H1 (cell line): ENCODE results near the gene ZNF860. TPM values are rescaled to one million over a fixed set of nuclear protein-coding genes. Genes with fewer than 3 reads are reported as not detected.

Source experiments
- CTCF ChIA-PET: fragments of 300-600 bp; sonication (Branson Sonifier 250); formaldehyde crosslinking; loops from one replicate; lab custom pipeline; 2021; ENCODE audit not compliant: partially characterized antibody; lab: Charles Lee
- POLR2A ChIA-PET: fragments of 300-600 bp; sonication (Branson Sonifier 250); formaldehyde crosslinking; loops from one replicate; lab custom pipeline; 2021; ENCODE audit warnings: inconsistent platforms; ENCODE audit not compliant: partially characterized antibody; lab: Charles Lee
- DNase-seq, 2 experiments: peaks; one replicate each; pipeline versions ENCODE4 v3.0.0 to v3.0.0-alpha.2; 2010 to 2022; ENCODE audit warnings: low spot score in 2 of 2, low read depth in 1 of 2, mixed read lengths in 1 of 2
- FAIRE-seq: peaks from 2 replicates; lab custom pipeline; 2011; peaks lifted over from hg19 to GRCh38; lab: Jason Lieb, UNC
- H2AFZ ChIP-seq: 2 replicates; pipeline ENCODE4 v1.8.1; 2012; ENCODE audit warnings: low read length, inconsistent platforms
- H2AK5ac ChIP-seq: 2 replicates; pipeline ENCODE4 v1.6.1; 2013; ENCODE audit warnings: low read depth, low read length
- H2BK120ac ChIP-seq: replicated peaks from 2 replicates; pipeline ENCODE3; 2013; ENCODE audit warnings: low read depth, low read length, inconsistent platforms
- H2BK12ac ChIP-seq: 2 replicates; pipeline ENCODE4 v1.6.1; 2013; ENCODE audit warnings: low read depth, low read length
- H2BK15ac ChIP-seq: 2 replicates; pipeline ENCODE4 v1.6.1; 2013; ENCODE audit warnings: low read length
- H2BK20ac ChIP-seq: 2 replicates; pipeline ENCODE4 v1.6.1; 2013; ENCODE audit warnings: low read length
- H2BK5ac ChIP-seq: 2 replicates; pipeline ENCODE4 v1.6.1; 2013; ENCODE audit warnings: low read depth, low read length
- H3K14ac ChIP-seq: 2 replicates; pipeline ENCODE4 v1.6.1; 2013; ENCODE audit warnings: inconsistent platforms; ENCODE audit not compliant: insufficient read length
- H3K18ac ChIP-seq: 2 replicates; pipeline ENCODE4 v1.6.1; 2013; ENCODE audit warnings: low read length; ENCODE audit errors: extremely low read depth
- H3K23ac ChIP-seq: 2 replicates; pipeline ENCODE4 v1.6.1; 2013; ENCODE audit warnings: inconsistent platforms; ENCODE audit not compliant: insufficient read length
- H3K23me2 ChIP-seq: 2 replicates; pipeline ENCODE4 v1.6.1; 2013; ENCODE audit warnings: low read depth, low read length
- H3K27ac ChIP-seq: 2 replicates; pipeline ENCODE4 v1.6.1; 2011; ENCODE audit warnings: low read depth, low read length, inconsistent platforms
- H3K27me3 ChIP-seq, 4 experiments: replicated peaks in 1 of 4; 1 replicate in 1 of 4; 2 replicates in 3 of 4; pipeline versions ENCODE4 v1.6.1 to v1.8.1; 2011 to 2013; ENCODE audit warnings: low read length in 3 of 4, mild to moderate bottlenecking in 3 of 4, inconsistent platforms in 2 of 4, mixed read lengths in 2 of 4, moderate library complexity in 1 of 4; ENCODE audit not compliant: control insufficient read depth in 3 of 4, insufficient read depth in 3 of 4; ENCODE audit errors: extremely low read depth in 1 of 4
- H3K36me3 ChIP-seq, 4 experiments: 2 replicates each; pipeline versions ENCODE4 v1.6.1 to v1.8.1; 2011 to 2013; ENCODE audit warnings: mild to moderate bottlenecking in 4 of 4, low read length in 3 of 4, moderate library complexity in 2 of 4, control low read depth in 1 of 4, inconsistent platforms in 1 of 4; ENCODE audit not compliant: insufficient read depth in 4 of 4, control insufficient read depth in 2 of 4
- H3K4ac ChIP-seq: replicated peaks from 2 replicates; pipeline ENCODE3; 2013; ENCODE audit warnings: low read length, low read depth, mixed read lengths, inconsistent platforms; ENCODE audit not compliant: insufficient read length
- H3K4me1 ChIP-seq, 4 experiments: replicated peaks in 1 of 4; 1 replicate in 1 of 4; 2 replicates in 3 of 4; pipeline versions ENCODE4 v1.6.1 to v1.8.1; 2011 to 2013; ENCODE audit warnings: low read length in 3 of 4, inconsistent platforms in 2 of 4, mixed read lengths in 1 of 4; ENCODE audit not compliant: insufficient read depth in 4 of 4, control insufficient read depth in 3 of 4
- H3K4me2 ChIP-seq, 2 experiments: 2 replicates each; pipeline versions ENCODE4 v1.6.1 to v1.8.1; 2011 to 2013; ENCODE audit warnings: low read depth in 2 of 2, low read length in 2 of 2, control low read depth in 1 of 2, inconsistent platforms in 1 of 2, mild to moderate bottlenecking in 1 of 2; ENCODE audit not compliant: insufficient read depth in 1 of 2
- H3K4me3 ChIP-seq, 4 experiments: fragments of 200-600, 300-600 bp in 1 of 4; sonication (generic), shearing (Covaris generic), sonication (Bioruptor Twin) in 1 of 4; 2 replicates each; pipeline versions ENCODE4 v1.5.1 to v1.8.1; 2011 to 2016; ENCODE audit warnings: low read length in 4 of 4, low read depth in 3 of 4, control low read depth in 2 of 4, inconsistent platforms in 2 of 4, mild to moderate bottlenecking in 2 of 4, mixed read lengths in 1 of 4, moderate library complexity in 1 of 4; ENCODE audit not compliant: insufficient read depth in 2 of 4; ENCODE audit errors: extremely low read depth in 1 of 4
- H3K56ac ChIP-seq: replicated peaks from 2 replicates; pipeline ENCODE3; 2013; ENCODE audit warnings: low read depth, mild to moderate bottlenecking, mixed read lengths, low read length, inconsistent platforms; ENCODE audit not compliant: insufficient read length
- H3K79me1 ChIP-seq: 2 replicates; pipeline ENCODE4 v1.6.1; 2013; ENCODE audit warnings: low read depth, low read length, control low read depth
- H3K79me2 ChIP-seq, 2 experiments: 2 replicates each; pipeline versions ENCODE4 v1.6.1 to v1.8.1; 2012 to 2013; ENCODE audit warnings: low read length in 2 of 2, mild to moderate bottlenecking in 2 of 2, inconsistent platforms in 1 of 2; ENCODE audit not compliant: insufficient read depth in 2 of 2, control insufficient read depth in 1 of 2
- H3K9ac ChIP-seq, 4 experiments: replicated peaks in 1 of 4; 1 replicate in 1 of 4; 2 replicates in 3 of 4; pipeline versions ENCODE4 v1.6.1 to v1.8.1; 2011 to 2013; ENCODE audit warnings: low read depth in 3 of 4, low read length in 3 of 4, control low read depth in 2 of 4, mild to moderate bottlenecking in 2 of 4, moderate library complexity in 2 of 4, inconsistent platforms in 1 of 4; ENCODE audit errors: extremely low read depth in 1 of 4
- H3K9me3 ChIP-seq, 2 experiments: 2 replicates each; pipeline versions ENCODE4 v1.6.1 to v1.8.1; 2012 to 2013; ENCODE audit warnings: mild to moderate bottlenecking in 2 of 2, moderate library complexity in 2 of 2, control low read depth in 1 of 2, inconsistent platforms in 1 of 2, low read depth in 1 of 2, low read length in 1 of 2, mixed read lengths in 1 of 2; ENCODE audit not compliant: insufficient read depth in 2 of 2
- H4K20me1 ChIP-seq, 2 experiments: replicated peaks in 1 of 2; 2 replicates each; pipeline versions ENCODE3 to v1.8.1; 2011 to 2013; ENCODE audit warnings: inconsistent platforms in 2 of 2, low read length in 2 of 2, mild to moderate bottlenecking in 1 of 2; ENCODE audit not compliant: insufficient read depth in 2 of 2, control insufficient read depth in 1 of 2
- H4K5ac ChIP-seq: 2 replicates; pipeline ENCODE4 v1.6.1; 2013; ENCODE audit warnings: low read length, low read depth, mixed read lengths, inconsistent platforms; ENCODE audit not compliant: insufficient read length
- H4K8ac ChIP-seq: 2 replicates; pipeline ENCODE4 v1.8.0; 2013; ENCODE audit warnings: mild to moderate bottlenecking, moderate library complexity, low read length, inconsistent platforms; ENCODE audit not compliant: insufficient read depth; ENCODE audit errors: extremely low read depth
- H4K91ac ChIP-seq: replicated peaks from 2 replicates; pipeline ENCODE3; 2013; ENCODE audit warnings: low read length, mixed read lengths, inconsistent platforms; ENCODE audit not compliant: insufficient read length
- ATF3 ChIP-seq: IDR thresholded peaks from 2 replicates; pipeline ENCODE4 v1.6.1; 2011; ENCODE audit warnings: low read depth, mild to moderate bottlenecking, low read length; ENCODE audit not compliant: insufficient read depth
- BACH1 ChIP-seq: IDR thresholded peaks from 2 replicates; pipeline ENCODE4 v1.6.1; 2012; ENCODE audit warnings: low read length, improper control_type of control experiment
- BCL11A ChIP-seq, 2 experiments: IDR thresholded peaks; one replicate each; pipeline ENCODE4 v1.6.1; 2011; ENCODE audit warnings: low read depth in 2 of 2, low read length in 2 of 2, mild to moderate bottlenecking in 2 of 2
- EZH2 ChIP-seq: fragments of 200-600 bp; sonication (generic); IDR thresholded peaks from 2 replicates; pipeline ENCODE4 v1.7.1; 2012; ENCODE audit warnings: low read depth, mild to moderate bottlenecking, moderate library complexity, low read length, inconsistent platforms; ENCODE audit not compliant: severe bottlenecking
- HDAC6 ChIP-seq: IDR thresholded peaks from one replicate; pipeline ENCODE4 v1.7.1; 2012; ENCODE audit warnings: low read depth, mild to moderate bottlenecking, inconsistent platforms, low read length, moderate library complexity
- JUND ChIP-seq: IDR thresholded peaks from 2 replicates; pipeline ENCODE4 v1.6.1; 2011; ENCODE audit warnings: mild to moderate bottlenecking, improper control_type of control experiment, low read length
- KDM1A ChIP-seq: fragments of 200-600, 300-600 bp; sonication (generic); IDR thresholded peaks from 2 replicates; pipeline ENCODE4 v1.7.1; 2016; ENCODE audit warnings: mild to moderate bottlenecking, low read length, borderline replicate concordance
- KDM4A ChIP-seq: IDR thresholded peaks from one replicate; pipeline ENCODE4 v1.7.1; 2012; ENCODE audit warnings: low read depth, mild to moderate bottlenecking, moderate library complexity, low read length, inconsistent platforms; ENCODE audit not compliant: severe bottlenecking
- NANOG ChIP-seq: IDR thresholded peaks from 2 replicates; pipeline ENCODE4 v1.6.1; 2011; ENCODE audit warnings: low read length, low read depth, mild to moderate bottlenecking, inconsistent platforms; ENCODE audit not compliant: insufficient read depth, poor library complexity, severe bottlenecking
- SP1 ChIP-seq: IDR thresholded peaks from 2 replicates; pipeline ENCODE4 v1.6.1; 2011; ENCODE audit warnings: low read depth, low read length
- TCF12 ChIP-seq: IDR thresholded peaks from 2 replicates; pipeline ENCODE4 v1.6.1; 2011; ENCODE audit warnings: low read depth, mild to moderate bottlenecking, low read length
- TEAD4 ChIP-seq: IDR thresholded peaks from 2 replicates; pipeline ENCODE4 v1.6.1; 2012; ENCODE audit warnings: low read depth, low read length, inconsistent platforms, mixed read lengths
- WGBS, 2 experiments: shearing (Covaris generic) in 1 of 2; methylation state at CpG; one replicate each; pipeline versions ENCODE4 v1.1.6 to v1.1.7; 2013 to 2015; ENCODE audit warnings: low lambda C conversion rate in 2 of 2, mixed read lengths in 2 of 2, inconsistent platforms in 1 of 2, low coverage in 1 of 2, missing lambda C conversion rate in 1 of 2; ENCODE audit not compliant: insufficient replicate concordance in 2 of 2, insufficient coverage in 1 of 2, insufficient read length in 1 of 2; ENCODE audit errors: extremely low coverage in 1 of 2, missing lambda C conversion rate in 1 of 2; 5-methylcytosine and 5-hydroxymethylcytosine counted together
- polyA plus RNA-seq, 7 experiments: library from polyadenylated mRNA; depleted of rRNA in 3 of 7; stranded (reverse) in 5 of 7; unstranded in 2 of 7; fragments of >200 nt in 5 of 7; fragments of 200-250 nt in 2 of 7; gene quantifications; 1 replicate in 5 of 7; 2 replicates in 1 of 7; 4 replicates in 1 of 7; pipeline versions ENCODE4 v1.2.1 to v1.2.3, GENCODE V29; 2011 to 2013; ENCODE audit warnings: missing spikeins in 2 of 7, mixed read lengths in 2 of 7
- total RNA-seq: library from RNA; stranded (reverse); fragmentation: NEBNext Ultra II Directional; extraction: Animal tissue kit (Norgen Biotek cat#: 25700); gene quantifications from 2 replicates; pipeline ENCODE4 v1.2.1, GENCODE V29; 2021

ZNF860 gene
- total and polyA plus RNA-seq, 2 of the 8 experiments (the other 6 are each of a cell fraction or from before 2014, with no cell fraction given) = 3.2 to 8.6 TPM

GRCh38 chr3:31971607-31972006 is 9.9 kb upstream of the ZNF860 start:
- Histone ChIP-seq H3K27ac (no peak overlapping the region), H3K4me2 (no peak overlapping the region), H3K4ac (no peak overlapping the region), H2BK15ac (no peak overlapping the region), H3K4me1 (peaks cover 8 to 25% (median 14%) of the 10 kb centered on the region in 4 experiments), H3K9me3 (no peaks in the 10 kb centered on the region), H3K14ac (no peak overlapping the region), H3K79me2 (peaks cover 24 to 95% of the 10 kb centered on the region in 2 experiments), H2AK5ac (no peak overlapping the region), H4K20me1 (no peaks in the 10 kb centered on the region), H3K9ac (no peak overlapping the region), H4K5ac (no peak overlapping the region), H3K56ac (no peak overlapping the region), H3K23ac (no peak overlapping the region), H3K18ac (0 out of 2 replicates have a peak overlapping the region, but pooled peaks have one; percentile 3), H3K79me1 (peaks cover 13% of the 10 kb centered on the region), H2BK12ac (no peak overlapping the region), H3K27me3 (no peaks in the 10 kb centered on the region), H2AFZ (no peak overlapping the region), H2BK120ac (no peak overlapping the region), H3K36me3 (no peaks in the 10 kb centered on the region), H4K8ac (no peak overlapping the region), H4K91ac (no peak overlapping the region), H2BK5ac (no peak overlapping the region), H2BK20ac (no peak overlapping the region), H3K4me3 (no peak overlapping the region), H3K23me2 (no peaks in the 10 kb centered on the region)
- no peak for DNase-seq
- no peak for FAIRE-seq
- CTCF ChIA-PET = interaction anchor here (1.3 to 3.5 kb wide), 3 partner anchors 10 to 173 kb away, joined by 3 to 10 read pairs (median 10); no protein-coding TSS in a partner anchor
- POLR2A ChIA-PET = interaction anchor here (0.9 to 4.6 kb wide), 3 partner anchors 11 to 120 kb away, joined by 3 to 30 read pairs (median 10); partner anchors contain the start of gene ZNF860
- 85% methylated on average over 3 of the region's 3 CpGs; no CpG with 5 or more reads in 1 of the 2 experiments for WGBS, 2 experiments
- TF ChIP-seq ATF3 = no peak
- TF ChIP-seq TEAD4 = no peak
- no peak for TF ChIP-seq NANOG
- no peak for TF ChIP-seq EZH2
- no peak for TF ChIP-seq JUND
- TF ChIP-seq HDAC6 = no peak
- no peak for TF ChIP-seq BACH1
- no peak for TF ChIP-seq KDM4A
- TF ChIP-seq SP1 = no peak
- no peak for TF ChIP-seq TCF12
- no peak for TF ChIP-seq BCL11A (IDR thresholded peaks at IDR 0.05; ENCODE audit: low read depth in 2 of 2, low read length in 2 of 2)
- TF ChIP-seq KDM1A = no peak
